K562 (cell line): ENCODE measurements around the gene TCAF1. TPM values are rescaled to one million over a fixed set of nuclear protein-coding genes. Genes with fewer than 3 reads are reported as not detected.
A peak's percentile ranks its signal among the peaks of the same experiment; 100 is the strongest.

Source experiments
- FOXJ2 ChIP-seq: fragments of 200-800 bp; sonication (Bioruptor generic); IDR thresholded peaks from 2 replicates; pipeline ENCODE4 v1.6.1; 2016; ENCODE audit warnings: missing genetic modification characterization, missing compliant biosample characterization
- HDAC8 ChIP-seq: fragments of 450-650 bp; IDR thresholded peaks from 2 replicates; pipeline ENCODE4 v1.6.1; 2016; ENCODE audit warnings: mild to moderate bottlenecking, missing genetic modification characterization, moderate library complexity, missing compliant biosample characterization
- IRF9 ChIP-seq: fragments of 450-650 bp; IDR thresholded peaks from 2 replicates; pipeline ENCODE4 v1.6.1; 2016; ENCODE audit warnings: missing biosample characterization, missing genetic modification characterization
- NFIX ChIP-seq: fragments of 250-450 bp; sonication (Bioruptor Pico); IDR thresholded peaks from 2 replicates; pipeline ENCODE4 v1.4.0; 2020; ENCODE audit warnings: low read depth, mild to moderate bottlenecking, moderate library complexity
- NUFIP1 ChIP-seq: fragments of 450-650 bp; IDR thresholded peaks from 2 replicates; pipeline ENCODE4 v1.6.1; 2018; ENCODE audit not compliant: partially characterized antibody
- PYGO2 ChIP-seq: fragments of 450-650 bp; IDR thresholded peaks from 2 replicates; pipeline ENCODE4 v1.6.1; 2016; ENCODE audit warnings: mild to moderate bottlenecking, missing genetic modification characterization, moderate library complexity, missing compliant biosample characterization
- SAP30 ChIP-seq: fragments of 200-600 bp; sonication (generic); IDR thresholded peaks from 2 replicates; pipeline ENCODE4 v1.6.1; 2012; ENCODE audit warnings: borderline replicate concordance, low read depth, mild to moderate bottlenecking, moderate library complexity, low read length, control low read depth, inconsistent platforms; ENCODE audit not compliant: insufficient read depth, poor library complexity, severe bottlenecking
- SP2 ChIP-seq: IDR thresholded peaks from 2 replicates; pipeline ENCODE4 v1.6.1; 2011; ENCODE audit warnings: mild to moderate bottlenecking, low read depth, low read length, moderate library complexity; ENCODE audit not compliant: poor library complexity, severe bottlenecking; ENCODE audit errors: extremely low read depth
- TEAD1 ChIP-seq, 2 experiments: fragments of 450-650 bp in 1 of 2; sonication (generic) in 1 of 2; formaldehyde crosslinking; IDR thresholded peaks; 2 replicates each; pipeline versions ENCODE4 v1.4.0 to v1.8.0; 2020 to 2022; ENCODE audit warnings: mild to moderate bottlenecking in 2 of 2, missing genetic modification reagents in 1 of 2
- TRIM28 ChIP-seq: fragments of 450-650 bp; IDR thresholded peaks from 2 replicates; pipeline ENCODE4 v1.6.1; 2017
- XRCC4 ChIP-seq: IDR thresholded peaks from one replicate; pipeline ENCODE4 v1.6.1; 2011; ENCODE audit not compliant: insufficient read depth, insufficient read length; ENCODE audit errors: extremely low read depth
- ZKSCAN8 ChIP-seq: fragments of 200-800 bp; sonication (Bioruptor generic); IDR thresholded peaks from 2 replicates; pipeline ENCODE4 v1.6.1; 2016; ENCODE audit warnings: missing genetic modification characterization, missing compliant biosample characterization
- ZNF165 ChIP-seq: fragments of 250-450 bp; sonication (Bioruptor Pico); IDR thresholded peaks from 2 replicates; pipeline ENCODE4 v1.4.0; 2020; ENCODE audit warnings: borderline replicate concordance
- ZNF232 ChIP-seq: sonication (generic); formaldehyde crosslinking; IDR thresholded peaks from 2 replicates; pipeline ENCODE4 v1.8.0; 2022; ENCODE audit warnings: mild to moderate bottlenecking, missing genetic modification reagents
- ZNF830 ChIP-seq: fragments of 250-450 bp; sonication (Bioruptor Pico); IDR thresholded peaks from 2 replicates; pipeline ENCODE4 v1.5.0; 2021; ENCODE audit warnings: mild to moderate bottlenecking
- polyA plus RNA-seq, 8 experiments: library from polyadenylated mRNA; depleted of rRNA in 4 of 8; stranded (reverse) in 5 of 8; unstranded in 3 of 8; fragments of >200 nt; fragmentation: Nextera tagmentation in 2 of 8; fragmentation: Illumina TruSeq in 1 of 8; extraction: Ambion mirVana in 2 of 8; extraction: Trizol in 1 of 8; gene quantifications; 2 replicates each; pipeline versions ENCODE4 v1.2.1 to v1.2.3, GENCODE V29; 2011 to 2014; ENCODE audit warnings: inconsistent platforms in 1 of 8, missing spikeins in 1 of 8
- total RNA-seq, 7 experiments: library from RNA; depleted of rRNA in 6 of 7; stranded (reverse); fragments of >200 nt in 6 of 7; fragmentation: Illumina TruSeq in 2 of 7; extraction: Trizol in 2 of 7; gene quantifications; 2 replicates each; pipeline versions ENCODE4 v1.2.1 to v1.2.3, GENCODE V29; 2011 to 2021; ENCODE audit warnings: low replicate concordance in 1 of 7
- TF ChIP-seq, protein P1 (sequence below), 2 experiments: IDR thresholded peaks in 1 of 2; conservative IDR thresholded peaks in 1 of 2; 2 replicates each; pipeline ENCODE4 v1.6.1; 2016; ENCODE audit warnings: low read depth in 2 of 2, mild to moderate bottlenecking in 1 of 2, missing compliant biosample characterization in 1 of 2, missing genetic modification characterization in 1 of 2, moderate library complexity in 1 of 2
- TF ChIP-seq, protein P2 (sequence below): fragments of 250-450 bp; sonication (Bioruptor Pico); IDR thresholded peaks from 2 replicates; pipeline ENCODE4 v1.4.0; 2020; ENCODE audit warnings: mild to moderate bottlenecking, moderate library complexity
- TF ChIP-seq, protein P3 (sequence below): sonication (generic); formaldehyde crosslinking; IDR thresholded peaks from 2 replicates; pipeline ENCODE4 v1.8.1; 2022; ENCODE audit warnings: missing genetic modification reagents

The TCAF1 gene
- total and polyA plus RNA-seq, 9 of the 15 experiments (the other 6 are each of a cell fraction or from before 2014, with no cell fraction given): 6.2 to 52.2 (median 24.4) TPM

- TF ChIP-seq XRCC4 (no peak), ZNF232 (CRISPR knock-in tag) (peak; percentile 83; the same call in 1 of the 2 replicates), ZNF830 (CRISPR knock-in tag) (no peak), HDAC8 (no peak), ZNF165 (CRISPR knock-in tag) (peak; percentile 81; the same call in 1 of the 2 replicates), TEAD1 (CRISPR knock-in tag; IDR thresholded peaks at IDR 0.05) (peak in 1 of 2 experiments; percentile 90; a peak in 2 of 4 replicates), SAP30 (peak; percentile 79), SP2 (no peak), ZKSCAN8 (CRISPR knock-in tag) (no peak), NFIX (no peak), FOXJ2 (tag) (no peak), IRF9 (no peak), NUFIP1 (no peak), PYGO2 (tag) (no peak), TRIM28 (no peak)
- TF ChIP-seq, protein P1, sequence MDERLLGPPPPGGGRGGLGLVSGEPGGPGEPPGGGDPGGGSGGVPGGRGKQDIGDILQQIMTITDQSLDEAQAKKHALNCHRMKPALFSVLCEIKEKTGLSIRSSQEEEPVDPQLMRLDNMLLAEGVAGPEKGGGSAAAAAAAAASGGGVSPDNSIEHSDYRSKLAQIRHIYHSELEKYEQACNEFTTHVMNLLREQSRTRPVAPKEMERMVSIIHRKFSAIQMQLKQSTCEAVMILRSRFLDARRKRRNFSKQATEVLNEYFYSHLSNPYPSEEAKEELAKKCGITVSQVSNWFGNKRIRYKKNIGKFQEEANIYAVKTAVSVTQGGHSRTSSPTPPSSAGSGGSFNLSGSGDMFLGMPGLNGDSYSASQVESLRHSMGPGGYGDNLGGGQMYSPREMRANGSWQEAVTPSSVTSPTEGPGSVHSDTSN (CRISPR knock-in tag; IDR thresholded peaks at IDR 0.05; ENCODE audit: low read depth): no peak
- TF ChIP-seq, protein P1 (tag; conservative IDR thresholded peaks at IDR 0.05; ENCODE audit: low read depth): no peak
- TF ChIP-seq, protein P2, sequence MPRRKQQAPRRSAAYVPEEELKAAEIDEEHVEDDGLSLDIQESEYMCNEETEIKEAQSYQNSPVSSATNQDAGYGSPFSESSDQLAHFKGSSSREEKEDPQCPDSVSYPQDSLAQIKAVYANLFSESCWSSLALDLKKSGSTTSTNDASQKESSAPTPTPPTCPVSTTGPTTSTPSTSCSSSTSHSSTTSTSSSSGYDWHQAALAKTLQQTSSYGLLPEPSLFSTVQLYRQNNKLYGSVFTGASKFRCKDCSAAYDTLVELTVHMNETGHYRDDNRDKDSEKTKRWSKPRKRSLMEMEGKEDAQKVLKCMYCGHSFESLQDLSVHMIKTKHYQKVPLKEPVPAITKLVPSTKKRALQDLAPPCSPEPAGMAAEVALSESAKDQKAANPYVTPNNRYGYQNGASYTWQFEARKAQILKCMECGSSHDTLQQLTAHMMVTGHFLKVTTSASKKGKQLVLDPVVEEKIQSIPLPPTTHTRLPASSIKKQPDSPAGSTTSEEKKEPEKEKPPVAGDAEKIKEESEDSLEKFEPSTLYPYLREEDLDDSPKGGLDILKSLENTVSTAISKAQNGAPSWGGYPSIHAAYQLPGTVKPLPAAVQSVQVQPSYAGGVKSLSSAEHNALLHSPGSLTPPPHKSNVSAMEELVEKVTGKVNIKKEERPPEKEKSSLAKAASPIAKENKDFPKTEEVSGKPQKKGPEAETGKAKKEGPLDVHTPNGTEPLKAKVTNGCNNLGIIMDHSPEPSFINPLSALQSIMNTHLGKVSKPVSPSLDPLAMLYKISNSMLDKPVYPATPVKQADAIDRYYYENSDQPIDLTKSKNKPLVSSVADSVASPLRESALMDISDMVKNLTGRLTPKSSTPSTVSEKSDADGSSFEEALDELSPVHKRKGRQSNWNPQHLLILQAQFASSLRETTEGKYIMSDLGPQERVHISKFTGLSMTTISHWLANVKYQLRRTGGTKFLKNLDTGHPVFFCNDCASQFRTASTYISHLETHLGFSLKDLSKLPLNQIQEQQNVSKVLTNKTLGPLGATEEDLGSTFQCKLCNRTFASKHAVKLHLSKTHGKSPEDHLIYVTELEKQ (CRISPR knock-in tag): no peak
- TF ChIP-seq, protein P3, sequence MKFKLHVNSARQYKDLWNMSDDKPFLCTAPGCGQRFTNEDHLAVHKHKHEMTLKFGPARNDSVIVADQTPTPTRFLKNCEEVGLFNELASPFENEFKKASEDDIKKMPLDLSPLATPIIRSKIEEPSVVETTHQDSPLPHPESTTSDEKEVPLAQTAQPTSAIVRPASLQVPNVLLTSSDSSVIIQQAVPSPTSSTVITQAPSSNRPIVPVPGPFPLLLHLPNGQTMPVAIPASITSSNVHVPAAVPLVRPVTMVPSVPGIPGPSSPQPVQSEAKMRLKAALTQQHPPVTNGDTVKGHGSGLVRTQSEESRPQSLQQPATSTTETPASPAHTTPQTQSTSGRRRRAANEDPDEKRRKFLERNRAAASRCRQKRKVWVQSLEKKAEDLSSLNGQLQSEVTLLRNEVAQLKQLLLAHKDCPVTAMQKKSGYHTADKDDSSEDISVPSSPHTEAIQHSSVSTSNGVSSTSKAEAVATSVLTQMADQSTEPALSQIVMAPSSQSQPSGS (CRISPR knock-in tag): no peak
These were observed at the start of gene TCAF1 (continued) for GRCh38 chr7:143901668-143902331.
